ENCODE measurements around the gene FAM3D.
"Not testable (repeated sequence)": the region's sequence is repeated elsewhere in the genome, so short reads cannot be mapped to it uniquely, and the experiment has no call there.

The FAM3D gene

DNA sequence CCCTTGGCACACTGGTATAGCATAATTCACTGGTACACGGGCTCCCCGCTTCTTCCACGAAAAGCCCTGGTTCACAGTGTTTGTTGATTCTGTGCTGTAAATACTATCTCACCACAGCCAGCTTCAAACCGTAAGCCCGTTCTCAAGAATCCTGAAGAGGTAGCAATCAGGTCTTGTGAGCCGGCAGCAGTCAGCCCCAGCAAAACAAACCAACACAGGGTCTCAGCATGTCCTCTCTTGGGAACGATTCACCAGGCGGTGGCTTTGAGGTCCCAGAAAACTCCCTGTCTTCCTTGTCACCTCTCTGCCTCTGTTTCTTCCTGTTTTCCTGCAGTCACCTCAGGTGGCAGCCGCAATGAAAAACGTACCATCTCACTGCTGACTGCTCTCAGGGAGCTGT, 19.1 kb upstream of the FAM3D start:
- in situ Hi-C loops (cut with MboI; ENCODE audit: low sequenced_read_pairs), result no loop called here

DNA sequence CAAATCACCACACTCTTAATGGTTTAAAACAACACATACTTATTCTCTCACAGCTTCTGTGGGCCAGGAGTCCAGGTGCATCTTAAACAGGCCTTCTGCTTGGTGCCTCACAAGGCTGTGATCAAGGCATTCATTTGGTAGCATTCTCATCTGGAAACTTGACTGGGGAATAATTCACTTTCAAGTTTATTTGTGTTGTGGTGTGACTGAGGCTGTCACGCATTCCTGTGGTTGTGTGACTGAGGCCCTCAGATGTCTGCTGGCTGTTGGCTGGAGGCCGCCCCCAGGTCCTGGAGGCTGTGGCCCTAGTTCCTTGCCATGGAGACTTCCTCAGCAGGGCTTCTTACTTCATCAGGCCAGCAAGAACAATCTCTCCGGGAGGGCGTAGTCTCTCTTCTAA, 16.9 kb upstream of the FAM3D start:
- in situ Hi-C loops (cut with MboI; ENCODE audit: low sequenced_read_pairs), result no loop called here

DNA sequence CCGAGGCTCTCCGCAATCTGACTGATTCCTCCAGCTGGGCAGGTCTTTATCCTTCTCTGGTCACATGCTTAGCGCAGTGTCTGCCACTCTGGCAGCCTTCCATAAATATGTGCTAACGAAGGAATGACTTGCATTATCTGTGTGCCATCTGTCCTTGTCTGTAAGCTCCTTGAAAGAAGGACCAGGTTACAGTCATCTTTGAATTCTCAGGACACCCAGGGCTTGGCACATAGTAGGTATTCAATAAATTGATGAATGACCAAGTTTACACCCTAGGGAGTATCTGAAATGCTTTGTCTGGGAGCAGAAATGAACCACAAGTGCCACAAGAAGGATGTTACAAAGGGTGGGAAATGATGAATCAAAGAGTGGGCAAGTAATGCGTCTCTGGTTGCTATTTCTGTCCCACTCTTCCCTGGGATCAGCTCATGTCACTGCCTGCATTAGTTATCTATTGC, 16.5 kb upstream of the FAM3D start:
- in situ Hi-C loops (cut with MboI; ENCODE audit: low sequenced_read_pairs), result no loop called here

DNA sequence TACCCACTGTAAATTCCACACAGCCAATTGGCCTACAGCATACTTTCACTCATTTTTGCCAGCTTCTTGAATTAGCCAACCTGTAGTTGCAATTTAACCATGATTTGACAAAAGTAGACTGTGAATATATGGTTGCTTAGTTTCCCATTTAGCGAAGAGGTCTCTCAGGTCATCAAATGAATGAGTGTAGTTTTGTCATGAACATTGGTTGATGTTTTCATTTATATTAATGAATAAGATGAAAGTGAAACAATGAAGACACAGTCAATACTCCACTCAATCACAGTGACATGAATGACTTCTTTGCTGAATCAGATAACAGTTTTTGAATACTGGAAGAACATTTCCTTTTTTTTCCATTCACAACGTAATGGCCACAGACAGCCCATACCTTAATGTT, 15.3 kb upstream of the FAM3D start:
- in situ Hi-C loops (cut with MboI; ENCODE audit: low sequenced_read_pairs), result no loop called here

DNA sequence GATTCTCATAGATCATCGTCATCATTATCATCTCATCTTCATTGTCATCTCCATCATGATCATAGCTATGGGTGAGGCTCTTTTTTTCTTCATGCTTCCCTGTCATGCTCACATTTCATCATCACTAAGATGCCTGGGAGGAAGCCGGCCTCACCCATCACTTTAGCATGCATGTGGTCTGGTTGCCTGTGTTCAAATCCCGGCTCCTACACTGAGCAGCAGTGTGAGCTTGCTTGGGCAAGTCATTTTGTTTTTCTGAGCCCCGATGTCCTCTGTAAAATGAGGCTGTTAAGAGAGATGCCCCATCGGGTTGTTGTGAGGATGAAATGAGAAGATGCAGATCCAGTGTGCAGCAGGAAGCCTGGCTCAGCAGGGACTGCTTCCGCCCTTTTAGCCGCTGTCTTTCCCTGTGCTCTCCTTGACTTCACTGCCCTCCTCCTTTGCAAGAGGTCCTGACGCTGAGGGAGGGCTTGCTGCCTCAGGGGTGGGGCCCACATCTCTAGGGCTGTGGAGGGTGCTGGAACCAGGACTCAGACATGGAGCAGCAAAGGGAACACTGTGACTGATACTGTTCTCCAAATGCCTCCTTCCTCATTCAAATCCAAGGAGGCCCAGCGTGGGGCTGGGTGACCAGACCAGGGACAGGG, 14.4 kb upstream of the FAM3D start:
- in situ Hi-C loops (cut with MboI; ENCODE audit: low sequenced_read_pairs), result no loop called here

DNA sequence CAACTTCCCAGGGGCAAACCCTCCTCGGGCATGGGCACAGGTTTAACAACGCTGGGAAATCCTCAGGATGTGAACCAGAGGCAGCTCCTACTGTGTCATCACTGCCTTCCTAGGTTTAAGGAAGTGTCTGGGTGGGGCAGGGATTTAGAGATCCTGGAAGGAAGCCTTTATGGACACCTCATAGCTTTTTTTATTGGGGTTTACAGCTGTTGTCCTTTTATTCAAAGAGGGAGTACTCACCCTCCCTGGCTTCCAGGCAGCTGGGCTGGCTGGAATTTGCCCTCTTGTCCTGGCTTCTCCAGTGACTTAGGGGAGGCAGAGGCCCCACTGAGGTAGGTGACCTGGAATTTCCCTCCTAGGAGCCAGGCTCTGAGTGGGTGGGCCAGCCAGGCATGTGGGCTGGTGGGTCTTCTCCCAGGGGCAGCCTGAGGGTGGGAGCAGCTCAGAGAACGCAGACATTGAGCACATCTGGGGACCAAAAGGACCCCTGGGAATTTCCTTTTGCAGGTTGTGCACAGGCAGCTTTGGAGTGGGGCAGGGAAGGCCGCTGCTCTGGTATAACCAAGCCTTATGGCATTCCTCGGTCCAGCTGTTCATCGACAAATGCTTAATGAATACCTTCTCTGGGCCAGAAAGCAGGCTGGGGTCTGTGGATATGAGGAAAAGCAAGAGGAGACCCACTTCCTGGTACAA, 13.5 kb upstream of the FAM3D start:
- in situ Hi-C loops (cut with MboI; ENCODE audit: low sequenced_read_pairs), result no loop called here

DNA sequence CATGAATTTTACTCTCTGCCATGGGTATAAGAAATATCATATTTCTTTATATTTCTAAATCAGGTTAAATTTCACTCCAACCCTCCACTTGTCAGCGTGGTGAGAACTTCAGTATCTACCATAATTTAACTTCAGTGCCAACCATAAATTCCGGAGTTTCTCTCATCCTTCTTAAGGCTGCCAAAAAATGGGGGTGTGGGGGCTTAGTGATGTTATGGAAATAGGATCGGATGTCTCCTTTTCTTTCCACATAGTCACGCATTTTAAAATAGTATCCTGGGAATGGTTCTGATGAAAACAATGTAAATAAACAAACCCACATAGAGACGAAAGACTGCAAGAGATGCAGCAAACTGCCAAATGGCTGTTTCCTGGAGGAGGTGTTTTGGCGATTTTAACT, 12.9 kb upstream of the FAM3D start:
- in situ Hi-C loops (cut with MboI; ENCODE audit: low sequenced_read_pairs), result no loop called here

DNA sequence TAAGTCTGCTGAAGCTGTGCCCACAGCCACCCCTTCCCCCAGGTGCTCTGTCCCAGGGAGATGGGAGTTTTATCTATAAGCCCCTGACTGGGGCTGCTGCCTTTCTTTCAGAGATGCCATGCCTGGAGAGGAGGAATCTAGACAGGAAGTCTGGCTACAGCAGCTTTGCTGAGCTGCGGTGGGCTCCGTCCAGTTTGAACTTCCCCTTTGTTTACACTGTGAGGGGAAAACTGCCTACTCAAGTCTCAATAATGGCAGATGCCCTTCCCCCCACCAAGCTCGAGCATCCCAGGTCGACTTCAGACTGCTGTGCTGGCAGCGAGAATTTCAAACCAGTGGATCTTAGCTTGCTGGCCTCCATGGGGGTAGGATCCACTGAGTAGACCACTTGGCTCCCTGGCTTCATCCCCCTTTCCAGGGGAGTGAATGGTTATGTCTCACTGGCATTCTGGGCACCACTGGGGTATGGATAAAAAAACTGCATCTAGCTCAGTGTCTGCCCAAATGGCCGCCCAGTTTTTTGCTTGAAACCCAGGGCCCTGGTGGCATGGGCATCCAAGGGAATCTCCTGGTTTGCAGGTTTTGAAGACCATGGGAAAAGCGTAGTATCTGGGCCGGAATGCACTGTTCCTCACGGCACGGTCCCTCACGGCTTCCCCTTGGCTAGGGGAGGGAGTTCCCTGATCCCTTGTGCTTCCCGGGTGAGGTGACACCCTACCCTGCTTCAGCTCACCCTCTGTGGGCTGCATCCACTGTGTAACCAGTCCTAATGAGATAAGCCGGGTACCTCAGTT, 11.8 kb upstream of the FAM3D start:
- in situ Hi-C loops (cut with MboI; ENCODE audit: low sequenced_read_pairs), result not testable (repeated sequence)

DNA sequence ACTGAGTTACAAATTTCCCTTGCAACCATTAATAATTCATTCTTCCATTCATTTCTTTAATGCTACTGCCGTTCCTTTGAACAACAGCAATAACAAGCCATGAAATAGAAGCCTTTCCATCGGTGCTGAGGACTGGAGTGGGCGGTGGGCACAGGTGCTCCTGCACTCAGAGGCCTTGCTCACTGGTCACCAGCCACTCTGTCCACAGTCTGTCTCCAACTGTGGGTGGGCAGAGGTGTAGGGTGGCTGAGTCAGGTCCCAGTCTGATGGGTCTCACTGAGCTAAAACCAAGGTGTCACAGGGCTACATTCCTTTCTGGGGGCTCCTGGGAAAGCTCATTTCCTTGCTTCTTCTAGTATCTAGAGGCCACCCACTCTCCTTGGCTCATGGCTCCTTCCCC, 6.3 kb upstream of the FAM3D start:
- in situ Hi-C loops (cut with MboI; ENCODE audit: low sequenced_read_pairs), result no loop called here

DNA sequence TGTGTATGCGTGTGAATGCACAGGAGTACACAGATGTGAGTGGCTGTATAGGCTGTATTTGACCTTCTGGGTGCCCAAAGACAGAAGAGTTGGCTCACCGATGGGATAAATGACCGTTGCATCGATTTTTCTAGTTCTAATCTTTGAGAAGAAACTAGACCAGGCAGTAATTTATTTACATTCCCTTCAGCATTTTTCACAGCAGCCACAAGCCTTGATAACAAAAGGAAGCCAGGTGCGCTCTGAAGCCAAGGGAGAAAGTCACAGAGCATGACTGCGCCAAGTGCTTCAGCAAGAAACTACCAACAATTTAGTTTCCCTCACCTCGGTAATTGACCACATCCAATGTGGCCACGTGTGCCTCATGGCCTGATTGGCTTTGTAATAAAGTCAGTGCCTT, 5.9 kb upstream of the FAM3D start:
- in situ Hi-C loops (cut with MboI; ENCODE audit: low sequenced_read_pairs), result no loop called here

DNA sequence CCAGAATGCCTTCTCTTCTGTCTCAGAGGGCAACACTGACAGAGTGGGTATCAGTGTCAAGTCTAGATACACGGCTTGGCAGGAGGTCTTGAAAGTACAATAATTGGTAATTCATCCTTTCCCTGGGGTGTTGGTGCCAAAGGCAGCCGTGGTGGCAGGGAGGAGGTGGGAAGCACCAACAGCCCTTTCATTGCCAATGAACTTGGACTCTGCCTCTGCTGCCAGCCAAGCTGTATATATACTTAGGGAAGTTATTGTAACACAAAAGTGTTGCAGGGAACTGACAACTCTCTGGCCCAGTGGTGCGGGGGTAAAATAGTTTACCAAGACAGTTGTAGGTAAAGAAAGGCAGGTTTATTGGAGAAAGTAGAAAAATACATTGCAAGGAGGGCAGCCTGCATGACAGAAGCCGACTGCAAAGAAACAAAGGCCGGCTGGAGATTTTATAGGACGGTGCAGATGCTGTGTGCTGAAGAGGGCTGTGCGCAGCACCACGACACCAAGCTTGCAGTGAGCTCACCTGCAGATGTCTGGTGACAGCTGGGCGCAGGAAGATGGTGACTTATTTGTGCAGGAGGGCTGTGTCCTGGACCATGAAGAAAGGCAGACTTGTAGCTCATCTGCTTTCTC, 4.0 kb upstream of the FAM3D start:
- in situ Hi-C loops (cut with MboI; ENCODE audit: low sequenced_read_pairs), result no loop called here

DNA sequence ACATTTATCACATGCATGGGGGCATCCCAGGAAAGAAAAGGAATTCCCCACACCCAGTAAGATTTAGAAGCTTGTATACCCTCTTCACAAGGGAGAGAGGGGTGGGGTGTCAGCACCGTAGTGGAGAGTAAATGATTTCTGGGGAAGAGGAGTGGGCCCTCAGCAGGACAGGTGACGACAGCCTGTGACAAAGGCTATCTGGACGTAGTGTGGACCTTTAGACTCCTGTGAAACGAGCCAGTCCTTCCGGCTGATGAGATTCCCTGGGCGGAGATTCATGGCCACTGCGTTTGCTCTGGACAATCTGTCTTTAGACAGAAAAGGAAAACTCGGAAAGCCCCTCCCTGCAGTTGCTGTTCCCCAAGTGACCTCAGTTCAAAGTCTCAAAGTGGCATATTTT, 1.7 kb upstream of the FAM3D start:
- in situ Hi-C loops (cut with MboI; ENCODE audit: low sequenced_read_pairs), result no loop called here

DNA sequence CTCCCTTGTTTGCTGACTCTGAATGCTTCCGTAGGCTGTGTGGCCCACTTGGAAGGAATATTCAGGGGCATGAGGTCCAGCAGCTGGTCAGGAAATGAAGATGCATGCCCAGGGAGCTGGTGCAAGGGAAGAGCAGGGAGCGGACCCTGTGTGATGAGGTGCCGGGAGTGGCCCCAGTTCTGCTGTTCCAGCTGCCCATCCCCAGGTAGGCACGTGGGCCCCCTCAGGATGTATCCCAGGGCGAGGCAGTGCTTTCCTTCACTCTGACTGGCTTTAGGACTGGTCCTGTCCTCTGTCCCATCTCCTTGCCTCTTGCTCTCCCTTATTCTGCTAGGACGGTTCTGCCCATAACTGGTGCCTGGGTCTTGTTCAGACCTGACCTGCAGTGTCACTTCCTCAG, 1.1 kb upstream of the FAM3D start:
- in situ Hi-C loops (cut with MboI; ENCODE audit: low sequenced_read_pairs), result no loop called here

DNA sequence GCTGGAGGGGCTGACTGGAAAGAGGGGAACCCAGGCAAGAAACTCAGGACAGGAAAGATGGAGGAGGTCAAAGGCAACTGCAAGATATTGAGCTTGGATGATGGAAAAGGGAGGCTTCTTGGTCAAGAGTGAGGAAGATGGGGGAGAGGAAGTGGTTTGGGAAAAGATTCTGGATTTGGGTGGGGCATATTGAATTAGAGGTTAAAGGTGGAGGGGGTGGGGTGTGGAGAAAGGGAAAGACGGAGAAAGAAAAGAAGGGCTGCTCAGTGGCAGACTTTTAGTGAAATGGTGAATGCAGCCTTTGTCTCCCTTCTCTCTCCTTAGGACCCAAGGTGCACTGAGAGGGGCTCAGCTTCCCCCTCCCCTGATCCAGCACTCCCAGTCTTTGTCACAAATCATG, 655 bp upstream of the FAM3D start:
- in situ Hi-C loops (cut with MboI; ENCODE audit: low sequenced_read_pairs), result no loop called here

DNA sequence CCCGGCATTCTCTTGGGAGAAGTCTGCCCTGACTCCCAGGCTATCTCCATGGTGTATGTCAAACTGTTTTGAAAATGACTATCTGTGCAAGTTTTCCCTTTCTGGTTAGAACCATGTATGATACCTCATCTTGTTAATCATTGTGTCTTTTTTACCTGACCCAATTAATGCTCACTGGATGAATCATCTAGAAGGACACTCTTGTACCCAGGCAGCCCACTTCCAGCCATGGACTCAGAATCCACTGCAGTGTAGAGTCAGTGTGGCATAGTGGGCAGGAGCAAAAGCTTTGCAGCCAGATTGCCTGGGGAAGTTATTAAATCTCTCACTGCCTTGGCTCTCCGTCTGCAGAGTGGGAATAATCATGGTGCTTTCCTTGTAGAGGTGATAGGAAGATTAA, 1.2 kb downstream of the FAM3D start:
- in situ Hi-C loops (cut with MboI; ENCODE audit: low sequenced_read_pairs), result no loop called here

DNA sequence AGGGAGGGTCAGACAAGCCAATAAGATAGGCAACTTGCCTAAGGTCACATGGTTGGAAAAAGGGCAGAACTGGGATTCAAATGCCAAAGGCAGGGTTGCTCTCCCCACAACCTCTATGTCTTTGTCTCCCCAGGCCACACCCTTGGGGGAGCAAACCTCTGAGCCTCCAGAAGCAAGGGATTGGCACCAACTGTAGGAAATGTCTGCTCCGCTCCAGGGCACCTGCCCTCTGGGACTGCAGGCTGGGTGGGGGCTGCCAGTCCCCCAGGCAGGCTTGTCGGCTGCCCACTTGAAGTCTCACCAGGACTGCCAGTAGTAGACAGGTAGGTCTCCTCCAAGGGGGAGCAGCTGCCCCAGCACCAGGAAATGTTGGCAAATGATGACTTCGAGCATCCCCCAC, 2.0 kb downstream of the FAM3D start:
- in situ Hi-C loops (cut with MboI; ENCODE audit: low sequenced_read_pairs), result no loop called here

DNA sequence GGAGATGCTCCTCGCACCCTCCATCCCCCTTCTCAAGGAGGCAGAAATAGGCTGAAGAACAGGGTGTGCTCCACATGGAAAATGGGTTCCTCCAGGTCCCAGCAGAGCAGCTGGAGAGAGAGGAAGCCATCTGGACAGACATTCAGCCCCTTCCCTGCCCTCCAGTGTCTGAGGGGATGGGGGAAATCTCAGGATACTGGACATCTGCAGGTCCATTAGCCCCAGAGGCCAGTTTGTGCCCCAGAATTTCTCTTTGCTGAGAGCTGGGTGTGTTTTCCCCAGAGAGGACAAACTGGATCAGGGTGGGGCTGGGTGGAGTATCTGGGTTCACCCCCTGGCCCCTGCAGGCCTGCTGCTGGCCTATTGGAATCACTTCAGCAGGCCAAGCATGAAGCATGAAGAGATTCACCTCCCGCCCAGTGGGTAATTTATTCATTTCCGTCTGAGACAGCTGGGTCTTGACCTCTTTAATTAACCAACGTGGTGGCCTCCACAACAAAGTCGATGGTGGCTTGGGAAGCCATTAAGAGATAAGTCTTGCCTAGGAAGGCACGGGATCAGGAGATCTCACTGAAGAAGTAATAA, 4.6 kb downstream of the FAM3D start:
- in situ Hi-C loops (cut with MboI; ENCODE audit: low sequenced_read_pairs), result no loop called here

DNA sequence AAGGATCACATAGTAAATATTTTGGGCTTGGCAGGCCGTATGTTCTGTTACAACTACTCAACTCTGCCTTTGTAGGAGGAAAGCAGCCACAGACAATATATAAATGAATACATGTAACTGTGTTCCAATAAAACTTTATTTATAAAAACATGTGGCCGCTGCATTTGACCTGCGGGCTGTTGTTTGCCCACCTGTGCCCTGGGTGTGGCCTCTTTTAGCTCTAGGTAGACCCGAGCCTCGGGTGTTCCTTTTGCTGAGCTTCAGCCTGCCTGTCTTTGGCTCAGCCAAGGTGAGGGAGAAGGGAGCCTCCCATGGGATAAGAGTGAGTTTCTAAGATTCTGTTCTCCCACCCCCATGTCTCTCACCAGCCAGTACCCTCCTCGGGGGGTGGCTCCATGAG, 5.6 kb downstream of the FAM3D start:
- in situ Hi-C loops (cut with MboI; ENCODE audit: low sequenced_read_pairs), result no loop called here

DNA sequence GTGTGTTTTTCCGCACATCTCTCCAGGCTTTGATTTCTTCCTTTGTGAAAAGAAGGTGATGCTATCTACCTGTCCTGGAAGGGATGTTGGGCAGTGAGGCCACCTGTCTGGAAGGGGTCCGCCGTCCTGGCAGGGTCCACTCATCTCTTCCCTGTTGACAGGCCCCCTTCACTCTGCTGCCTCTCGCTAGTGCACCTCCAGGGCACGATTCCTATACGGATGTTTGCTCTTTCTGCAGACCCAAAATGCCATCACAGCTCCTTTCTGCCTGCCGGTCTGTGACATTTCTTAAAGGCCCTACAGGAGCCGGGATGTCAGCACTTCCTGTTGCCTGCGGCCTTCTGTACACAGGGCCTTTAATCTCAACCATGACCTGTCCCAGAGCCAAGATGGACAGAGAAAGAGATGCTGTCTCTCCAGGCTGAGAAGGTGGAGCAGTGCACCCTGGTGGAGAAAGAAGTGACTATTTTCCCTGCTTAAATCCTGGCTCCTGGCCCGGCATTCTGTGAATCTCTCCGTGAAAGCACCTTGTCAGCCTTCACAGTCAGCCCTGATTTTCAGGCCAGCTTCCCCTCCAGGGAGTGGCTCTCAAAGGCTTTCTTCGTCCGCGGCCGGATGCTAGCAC, 7.4 kb downstream of the FAM3D start:
- in situ Hi-C loops (cut with MboI; ENCODE audit: low sequenced_read_pairs), result no loop called here

DNA sequence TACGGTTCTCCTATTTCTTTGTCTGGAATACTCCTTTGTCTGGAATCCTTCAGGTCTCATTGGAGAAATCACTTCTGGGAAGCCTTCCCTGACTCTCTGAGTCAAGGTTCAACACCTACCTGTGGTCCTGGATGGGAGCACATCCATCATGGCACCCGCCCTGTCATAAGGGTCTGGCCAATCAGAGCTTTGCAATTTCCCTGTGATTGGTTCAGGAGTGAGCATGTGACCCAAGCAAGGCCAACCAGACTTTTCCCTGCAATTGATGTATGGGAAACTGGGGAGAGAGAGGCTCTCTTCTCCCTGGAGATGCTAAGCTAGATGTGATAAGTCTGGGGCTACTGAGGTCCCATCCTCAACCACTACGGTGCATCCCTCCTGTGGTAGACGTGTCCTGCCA, 8.1 kb downstream of the FAM3D start:
- in situ Hi-C loops (cut with MboI; ENCODE audit: low sequenced_read_pairs), result no loop called here
